Heart left ventricle (tissue), 16 donors: ENCODE measurements around the gene ANAPC2. TPM values are rescaled to one million over a fixed set of nuclear protein-coding genes. Genes with fewer than 3 reads are reported as not detected.

Source experiments
- ATAC-seq, 4 donors: fragments of 200-7000 bp; cut with Tn5 transposase; one replicate each; pipeline ENCODE4 v1.9.1; 2020 to 2022; ENCODE audit warnings: moderate library complexity in 4 of 4, mild to moderate bottlenecking in 3 of 4, moderate number of reproducible peaks in 1 of 4
- DNase-seq, 5 donors: peaks; one replicate each; pipeline ENCODE4 v3.0.0-alpha.2; 2020
- H3K27ac ChIP-seq, 12 donors: fragments of 200-600 bp; sonication (generic) in 4 of 12; one replicate each; pipeline versions ENCODE4 v1.5.0 to v1.8.0; 2016 to 2022; ENCODE audit warnings: mild to moderate bottlenecking in 2 of 12
- H3K27me3 ChIP-seq, 9 donors: fragments of 200-600 bp; sonication (generic) in 2 of 9; one replicate each; pipeline versions ENCODE4 v1.5.1 to v1.8.0; 2016 to 2022; ENCODE audit warnings: mild to moderate bottlenecking in 3 of 9
- H3K36me3 ChIP-seq, 9 donors: fragments of 200-600 bp; sonication (generic) in 2 of 9; one replicate each; pipeline versions ENCODE4 v1.5.0 to v1.8.0; 2018 to 2022; ENCODE audit warnings: mild to moderate bottlenecking in 2 of 9
- H3K4me1 ChIP-seq, 12 donors: fragments of 200-600 bp; sonication (generic) in 4 of 12; one replicate each; pipeline versions ENCODE4 v1.5.0 to v1.8.0; 2016 to 2022; ENCODE audit warnings: mild to moderate bottlenecking in 3 of 12
- H3K4me3 ChIP-seq, 12 donors: fragments of 200-600 bp; sonication (generic) in 4 of 12; one replicate each; pipeline versions ENCODE4 v1.5.0 to v1.8.0; 2017 to 2022; ENCODE audit warnings: mild to moderate bottlenecking in 9 of 12, moderate library complexity in 4 of 12
- H3K9me3 ChIP-seq, 12 donors: fragments of 200-600 bp; sonication (generic) in 4 of 12; one replicate each; pipeline versions ENCODE4 v1.5.0 to v1.8.0; 2016 to 2022; ENCODE audit warnings: mild to moderate bottlenecking in 1 of 12
- CTCF ChIP-seq, 12 donors: fragments of 200-600 bp; sonication (generic) in 4 of 12; IDR thresholded peaks; one replicate each; pipeline versions ENCODE4 v1.5.0 to v1.8.0; 2018 to 2022; ENCODE audit warnings: antibody characterized with exemption in 12 of 12, mild to moderate bottlenecking in 5 of 12
- POLR2A ChIP-seq, 2 donors: fragments of 450-650 bp; IDR thresholded peaks; one replicate each; pipeline ENCODE4 v1.6.1; 2017; ENCODE audit warnings: antibody characterized with exemption in 2 of 2, mild to moderate bottlenecking in 2 of 2, moderate library complexity in 2 of 2
- WGBS, 4 donors: extraction: QIAGEN DNeasy Blood & Tissue Kit in 2 of 4; methylation state at CpG; one replicate each; pipeline versions ENCODE4 v1.1.5 to v1.1.7; 2013 to 2018; 5-methylcytosine and 5-hydroxymethylcytosine counted together
- intact Hi-C, 10 donors: fragments of 100-400 bp; cut with DNase I; formaldehyde crosslinking; loops; one replicate each; pipeline versions ENCODE4 v1.11.1 to v1.14.2; 2022
- polyA plus RNA-seq, 2 donors: library from polyadenylated mRNA; stranded (reverse); fragments of 200-250 nt; gene quantifications; one replicate each; pipeline ENCODE4 v1.2.3, GENCODE V29; 2013
- total RNA-seq, 9 donors: library from RNA; depleted of rRNA in 2 of 9; stranded (reverse); fragments of >200 nt in 2 of 9; fragmentation: NEBNext Ultra II Directional in 3 of 9; extraction: Animal tissue kit (Norgen Biotek cat#: 25700) in 3 of 9; gene quantifications; one replicate each; pipeline versions ENCODE4 v1.1.0 to v1.2.4, GENCODE V29; 2016 to 2023
- donor health status: ischemic (EF 13 %, LVEDD 7.1; RV severe dilation, severe dysfunction).
- donor health status: healthy with polysubstance abuse.
- donor health status: DM: no; HTN: yes; CAD: no.
- donor health status: DM: no; HTN: no; CAD: no.
- donor health status: ischemic (EF 25% LVEDD 6.9; RV normal size, moderate dysfunction).
- donor health status: ischemic (EF 25% LVEDD 5.7; RV mildly dilated, moderate dysfunction).
- donor health status: healthy.
- donor health status: DM: yes; HTN: yes; CAD: no.
- donor health status: ischemic (EF 35%, LVEDD 5.7; RV mildly dilated, moderate dysfunction).
- donor health status: nonischemic (EF 11% LVEDD 7.7; RV severe dilation, severe dysfunction).
- donor health status: DM: yes; HTN: yes; CAD: no.
- donor health status: PGD.
- donor health status: ischemic (EF 29% LVEDD 5.4; RV normal size, mild dysfunction).
- donor health status: nonischemic (EF 23%, LVEDD 6.1; RV moderate dilation, normal function).

ANAPC2 gene
- total and polyA plus RNA-seq, 11 donors = 14.3 to 35.9 (median 28.9) TPM

GRCh38 chr9:137231372-137232039 is 43.1 kb upstream of the ANAPC2 start:
- intact Hi-C loops = loop anchor here in 1 of 10 donors (10.0 kb wide), 1 partner anchor 447 kb away; no protein-coding TSS in a partner anchor
- WGBS, 4 donors = 72 to 89% (median 82%) methylated on average over 13 to 23 of the region's 23 CpGs

GRCh38 chr9:137230705-137231371 is 42.5 kb upstream of the ANAPC2 start, which contains the start of gene SLC34A3:
Gene SLC34A3, plus strand, starts transcription at chr9:137230901. Its CDS starts 802 bp downstream, at chr9:137231703.
- H3K27ac ChIP-seq = no peak within 1 kb of the TSS
- DNase-seq (no peak), ATAC-seq (no peak)
- H3K27me3 ChIP-seq = peaks cover 8 to 56% (median 38%) of the 10 kb centered on the region in 9 donors
- H3K9me3 ChIP-seq = no peaks in the 10 kb centered on the region
- peaks cover 0 to 7% (median 2%) of the 10 kb centered on the region in 12 donors for H3K4me1 ChIP-seq
- intact Hi-C loops = loop anchor here in 1 of 10 donors (10.0 kb wide), 1 partner anchor 446 kb away; no protein-coding TSS in a partner anchor
- no peak within 1 kb of the TSS for H3K4me3 ChIP-seq
- WGBS, 4 donors = 52 to 62% (median 61%) methylated on average over 9 to 14 of the region's 14 CpGs
- H3K36me3 ChIP-seq = no peaks in the 10 kb centered on the region
- TF ChIP-seq POLR2A (IDR thresholded peaks at IDR 0.05) (no peak), CTCF (IDR thresholded peaks at IDR 0.05) (no peak)

More at GRCh38 chr9:137231372-137232039, 43.1 kb upstream of the ANAPC2 start:
- Histone ChIP-seq H3K4me1 (peaks cover 0 to 14% (median 9%) of the 10 kb centered on the region in 12 donors), H3K27ac (no peak overlapping the region), H3K27me3 (peaks cover 8 to 56% (median 38%) of the 10 kb centered on the region in 9 donors), H3K4me3 (no peak overlapping the region), H3K9me3 (no peaks in the 10 kb centered on the region), H3K36me3 (no peaks in the 10 kb centered on the region)
- DNase-seq = no peak
- no peak for ATAC-seq
- TF ChIP-seq CTCF (IDR thresholded peaks at IDR 0.05) (no peak), POLR2A (IDR thresholded peaks at IDR 0.05) (no peak)

- H3K36me3 ChIP-seq = no peaks in the 10 kb centered on the region
- DNase-seq (no peak), ATAC-seq (no peak)
- 56 to 68% (median 64%) methylated on average over 22 to 31 of the region's 31 CpGs for WGBS, 4 donors
- intact Hi-C loops = loop anchor here in 7 of 10 donors (2.0 to 10.0 kb wide), 7 partner anchors 38 to 445 kb away; partner anchors contain the start of genes ANAPC2 (in 4 of the 7) and SSNA1 (in 4 of the 7)
- peaks cover 8 to 54% (median 38%) of the 10 kb centered on the region in 9 donors for H3K27me3 ChIP-seq
- no peak overlapping the region for H3K27ac ChIP-seq
- no peaks in the 10 kb centered on the region for H3K9me3 ChIP-seq
- H3K4me1 ChIP-seq = peaks cover 0 to 5% (median 0%) of the 10 kb centered on the region in 12 donors
- no peak overlapping the region for H3K4me3 ChIP-seq
- TF ChIP-seq CTCF (IDR thresholded peaks at IDR 0.05) (no peak), POLR2A (IDR thresholded peaks at IDR 0.05) (no peak)
Measured at GRCh38 chr9:137229903-137230704, 41.7 kb upstream of the ANAPC2 start.
